HL-60 (cell line): ENCODE results near the gene MTSS2.

Experiments used
- DNase-seq, 2 experiments: peaks; one replicate each; pipeline ENCODE4 v3.0.0-alpha.2; 2010 to 2020; ENCODE audit warnings: low read depth in 1 of 2, low spot score in 1 of 2
- H3K27ac ChIP-seq: fragments of 250-450 bp; sonication (Bioruptor Pico); replicated peaks from 2 replicates; pipeline ENCODE4 v1.5.1; 2020; ENCODE audit warnings: mild to moderate bottlenecking, moderate library complexity
- H3K27me3 ChIP-seq: fragments of 250-450 bp; sonication (Bioruptor Pico); 2 replicates; pipeline ENCODE4 v1.5.1; 2021; ENCODE audit warnings: mild to moderate bottlenecking, moderate library complexity; ENCODE audit not compliant: insufficient read depth, poor library complexity, severe bottlenecking
- H3K4me3 ChIP-seq: replicated peaks from 2 replicates; pipeline ENCODE4 v1.5.1; 2011; ENCODE audit warnings: mild to moderate bottlenecking, control low read depth, low read length; ENCODE audit not compliant: insufficient read depth
- GABPA ChIP-seq: IDR thresholded peaks from 2 replicates; pipeline ENCODE4 v1.6.1; 2012; ENCODE audit warnings: low read depth
- POLR2AphosphoS5 ChIP-seq: IDR thresholded peaks from 2 replicates; pipeline ENCODE4 v1.6.1; 2012; ENCODE audit warnings: low read depth
- REST ChIP-seq: IDR thresholded peaks from 2 replicates; pipeline ENCODE4 v1.6.1; 2012; ENCODE audit warnings: low read depth; ENCODE audit not compliant: insufficient replicate concordance
- SPI1 ChIP-seq: IDR thresholded peaks from 2 replicates; pipeline ENCODE4 v1.6.1; 2012; ENCODE audit warnings: low read depth, mild to moderate bottlenecking, borderline replicate concordance
- TF ChIP-seq, protein P1 (sequence below): IDR thresholded peaks from one replicate; pipeline ENCODE4 v1.5.1; 2011; ENCODE audit warnings: low read length, control low read depth, inconsistent platforms; ENCODE audit not compliant: insufficient read depth

The MTSS2 gene

GRCh38 chr16:70664325-70665112 is 21.3 kb downstream of the MTSS2 start:
- H3K27ac ChIP-seq, result no peak overlapping the region

GRCh38 chr16:70663524-70664324 is 22.1 kb downstream of the MTSS2 start:
- H3K4me3 ChIP-seq, result no peak overlapping the region
- 0 out of 2 replicates have a peak, but pooled peaks have one; percentile 16 for TF ChIP-seq POLR2AphosphoS5
- TF ChIP-seq SPI1, result no peak
- H3K27ac ChIP-seq, result no peak overlapping the region
- H3K27me3 ChIP-seq, result no peaks in the 10 kb centered on the region
- DNase-seq, result no peak

More at GRCh38 chr16:70664325-70665112, 21.3 kb downstream of the MTSS2 start:
- TF ChIP-seq REST (peak; percentile 40), GABPA (no peak)
- H3K4me3 ChIP-seq, result no peak overlapping the region
- H3K27me3 ChIP-seq, result no peaks in the 10 kb centered on the region
- DNase-seq, result no peak

DNA sequence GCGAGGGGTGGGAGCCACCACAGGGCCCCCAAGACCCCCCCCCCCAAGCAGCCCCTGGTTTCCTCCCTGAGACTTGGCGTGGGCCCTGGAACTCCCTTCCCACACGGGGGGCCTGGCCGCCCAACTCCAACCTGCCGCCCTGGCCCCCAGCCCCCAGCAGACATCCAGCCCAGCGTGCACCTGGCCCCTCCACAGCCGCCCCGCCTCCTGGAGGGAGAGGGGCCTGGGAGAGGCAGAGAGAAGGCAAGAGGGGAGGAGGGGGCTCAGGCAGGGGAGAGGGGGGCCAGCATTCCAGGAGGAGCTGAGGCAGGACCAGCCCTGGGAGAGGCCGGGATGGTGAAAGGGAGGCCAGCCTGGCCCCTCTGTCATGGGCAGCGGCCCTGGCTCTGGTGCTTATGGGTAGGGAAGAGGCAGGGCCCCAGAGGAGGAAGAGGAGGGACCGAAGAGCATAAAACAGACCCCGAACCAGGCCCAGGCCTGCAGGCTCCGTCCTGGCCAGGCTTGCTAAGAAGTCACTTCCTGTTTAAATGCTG is 22.8 kb downstream of the MTSS2 start:
- TF ChIP-seq SPI1 (peak; percentile 12; the same call in 1 of the 2 replicates), GABPA (no peak), REST (no peak)
- DNase-seq, result no peak
- no peaks in the 10 kb centered on the region for H3K27me3 ChIP-seq
- H3K4me3 ChIP-seq, result no peak overlapping the region
- no peak overlapping the region for H3K27ac ChIP-seq

GRCh38 chr16:70661918-70662641 is 23.8 kb downstream of the MTSS2 start:
- no peak for DNase-seq
- no peaks in the 10 kb centered on the region for H3K27me3 ChIP-seq
- H3K4me3 ChIP-seq, result no peak overlapping the region
- TF ChIP-seq SPI1 (no peak), POLR2AphosphoS5 (no peak; the same call in 1 of the 2 replicates), GABPA (no peak), REST (no peak)
- TF ChIP-seq, protein P1, sequence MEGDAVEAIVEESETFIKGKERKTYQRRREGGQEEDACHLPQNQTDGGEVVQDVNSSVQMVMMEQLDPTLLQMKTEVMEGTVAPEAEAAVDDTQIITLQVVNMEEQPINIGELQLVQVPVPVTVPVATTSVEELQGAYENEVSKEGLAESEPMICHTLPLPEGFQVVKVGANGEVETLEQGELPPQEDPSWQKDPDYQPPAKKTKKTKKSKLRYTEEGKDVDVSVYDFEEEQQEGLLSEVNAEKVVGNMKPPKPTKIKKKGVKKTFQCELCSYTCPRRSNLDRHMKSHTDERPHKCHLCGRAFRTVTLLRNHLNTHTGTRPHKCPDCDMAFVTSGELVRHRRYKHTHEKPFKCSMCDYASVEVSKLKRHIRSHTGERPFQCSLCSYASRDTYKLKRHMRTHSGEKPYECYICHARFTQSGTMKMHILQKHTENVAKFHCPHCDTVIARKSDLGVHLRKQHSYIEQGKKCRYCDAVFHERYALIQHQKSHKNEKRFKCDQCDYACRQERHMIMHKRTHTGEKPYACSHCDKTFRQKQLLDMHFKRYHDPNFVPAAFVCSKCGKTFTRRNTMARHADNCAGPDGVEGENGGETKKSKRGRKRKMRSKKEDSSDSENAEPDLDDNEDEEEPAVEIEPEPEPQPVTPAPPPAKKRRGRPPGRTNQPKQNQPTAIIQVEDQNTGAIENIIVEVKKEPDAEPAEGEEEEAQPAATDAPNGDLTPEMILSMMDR, result no peak
- H3K27ac ChIP-seq, result no peak overlapping the region
